C4-2B (cell line): Measurements from ENCODE around the gene PHLDB2.

Experiments used
- H3K27ac ChIP-seq: fragments of 450-650 bp; 2 replicates; pipeline ENCODE4 v1.5.1; 2017
- CTCF ChIP-seq: fragments of 450-650 bp; conservative IDR thresholded peaks from 2 replicates; pipeline ENCODE4 v1.5.1; 2017; ENCODE audit warnings: mild to moderate bottlenecking
- ZFX ChIP-seq: fragments of 450-650 bp; IDR thresholded peaks from 2 replicates; pipeline ENCODE4 v1.6.1; 2017

PHLDB2 gene

GRCh38 chr3:111955876-111956275 lies 96.8 kb downstream of the PHLDB2 start:
- no peak overlapping the region for H3K27ac ChIP-seq
- TF ChIP-seq CTCF (no peak), ZFX (no peak)

DNA sequence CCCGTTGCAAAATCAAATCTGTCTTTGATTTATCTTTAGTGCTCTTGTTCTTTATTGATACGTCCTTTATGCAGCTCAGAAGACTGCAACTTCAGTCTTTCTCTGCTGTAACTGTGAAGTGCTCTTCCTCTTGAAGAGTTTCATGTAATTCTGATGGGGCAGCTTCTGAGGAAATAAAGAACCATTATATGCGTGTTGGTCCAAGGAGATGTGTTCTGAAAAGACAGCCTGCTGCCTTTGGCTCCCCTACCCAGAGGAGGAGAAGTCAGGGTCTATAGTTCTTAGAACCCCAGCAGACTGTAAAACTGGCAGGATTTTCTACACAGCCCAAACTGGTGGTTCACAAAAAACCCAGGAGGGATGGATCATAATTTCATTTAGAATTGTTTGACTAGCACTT lies 97.4 kb downstream of the PHLDB2 start:
- H3K27ac ChIP-seq: no peak overlapping the region
- TF ChIP-seq CTCF (no peak), ZFX (no peak)

GRCh38 chr3:111956995-111957734 lies 98.1 kb downstream of the PHLDB2 start:
- H3K27ac ChIP-seq: no peak overlapping the region
- TF ChIP-seq CTCF (no peak), ZFX (no peak)

DNA sequence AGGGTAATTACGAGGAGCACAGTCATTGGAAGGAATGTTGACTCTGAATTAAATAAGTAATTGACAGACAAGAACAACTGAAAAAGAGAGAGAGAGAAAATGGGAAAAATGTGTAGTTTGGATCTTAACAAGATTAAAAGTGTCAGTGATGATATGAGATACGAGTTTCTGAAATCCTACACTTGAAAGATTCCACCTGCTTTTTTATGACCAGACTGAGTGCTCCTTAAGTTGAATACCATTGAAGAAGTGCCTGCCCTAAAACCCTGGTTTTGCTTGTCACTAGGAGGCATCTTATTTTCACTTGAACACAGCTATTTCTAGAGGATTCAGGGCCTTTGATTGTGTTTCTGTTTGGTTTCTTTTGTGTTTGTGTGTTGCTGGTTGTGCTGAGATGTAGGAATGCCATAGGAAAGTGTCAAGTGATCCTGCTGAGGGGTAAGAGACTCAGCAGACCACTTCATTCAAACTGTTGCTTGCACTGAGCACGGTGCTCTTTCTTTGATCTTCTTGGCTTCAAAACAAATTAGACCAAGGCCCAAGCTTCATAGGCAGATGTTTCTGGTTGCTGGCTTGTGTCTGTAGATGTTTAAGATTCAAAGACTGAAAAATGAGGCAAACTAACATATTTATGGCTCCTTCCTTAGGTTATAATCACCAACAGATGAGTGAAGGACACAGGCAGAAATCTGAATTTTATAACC lies 102.5 kb downstream of the PHLDB2 start:
- H3K27ac ChIP-seq: no peak overlapping the region
- no peak for TF ChIP-seq ZFX
- no peak for TF ChIP-seq CTCF

DNA sequence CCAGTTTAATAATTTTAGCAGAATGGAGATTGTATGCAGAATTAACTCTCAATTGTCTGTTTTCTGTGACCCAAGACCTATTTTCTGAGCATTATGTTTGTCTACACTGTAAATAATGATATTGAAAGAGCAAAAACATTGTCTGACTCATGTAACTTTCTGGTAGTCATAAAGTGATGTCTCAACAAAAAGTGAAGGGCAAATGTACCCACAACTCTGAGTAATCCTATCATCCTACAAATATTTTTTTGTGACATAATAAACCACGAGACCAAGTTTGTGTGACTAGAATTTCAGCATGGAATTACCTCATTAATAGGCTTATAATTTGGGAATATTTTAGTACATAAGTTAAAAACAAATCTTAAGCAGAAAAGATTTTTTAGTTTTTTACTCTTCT lies 104.4 kb downstream of the PHLDB2 start:
- TF ChIP-seq CTCF (no peak), ZFX (no peak)
- H3K27ac ChIP-seq: no peak overlapping the region

DNA sequence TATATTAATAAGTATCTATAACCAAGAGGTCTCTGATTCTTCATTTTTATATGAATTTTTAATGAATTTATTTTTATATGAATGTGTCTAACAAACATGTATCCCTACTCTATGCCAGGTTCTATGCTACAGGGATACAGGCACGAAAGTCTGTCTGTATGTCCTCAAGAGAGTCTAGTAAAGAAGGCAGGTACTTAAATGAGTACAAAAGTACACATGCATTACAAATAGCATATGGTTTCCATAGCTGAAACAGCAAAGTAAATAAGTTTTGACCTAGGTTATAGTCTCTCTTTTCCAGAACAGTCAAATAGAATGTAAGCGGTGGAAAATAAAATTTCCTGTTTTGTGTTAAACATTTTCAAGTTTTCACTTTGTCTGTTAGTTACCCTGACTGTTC lies 106.4 kb downstream of the PHLDB2 start:
- no peak overlapping the region for H3K27ac ChIP-seq

More for the DNA sequence above, 106.4 kb downstream of the PHLDB2 start:
- TF ChIP-seq CTCF (no peak), ZFX (no peak)
